HG03139 (cell line): ENCODE results near the gene SEC23A.
"Not testable (repeated sequence)": the region's sequence is repeated elsewhere in the genome, so short reads cannot be mapped to it uniquely, and the experiment has no call there.

Source experiments
- ATAC-seq: cut with Tn5 transposase; IDR thresholded peaks from one replicate; pipeline ENCODE4 v1.9.1; 2021; ENCODE audit not compliant: unreplicated experiment

The SEC23A gene

GRCh38 chr14:39102969-39103957 is at the start of gene SEC23A:
Gene SEC23A, minus strand, starts transcription at chr14:39103235. Its CDS starts 7,117 bp downstream, at chr14:39096118.
- ATAC-seq = peak; percentile 94

GRCh38 chr14:39145266-39145966 is 42.4 kb upstream of the SEC23A start:
- ATAC-seq = no peak

- ATAC-seq = not testable (repeated sequence)
These were observed 40.2 kb upstream of the SEC23A start for GRCh38 chr14:39143226-39143625.

GRCh38 chr14:39141623-39142022 is 38.6 kb upstream of the SEC23A start:
- ATAC-seq = not testable (repeated sequence)

- no peak for ATAC-seq
These were observed 37.1 kb upstream of the SEC23A start for GRCh38 chr14:39140170-39140569.

- ATAC-seq = no peak
These were observed 35.4 kb upstream of the SEC23A start for GRCh38 chr14:39138440-39138839.

- not testable (repeated sequence) for ATAC-seq
These were observed 34.8 kb upstream of the SEC23A start for GRCh38 chr14:39137835-39138234.

- ATAC-seq = no peak
These were observed 19.5 kb upstream of the SEC23A start for GRCh38 chr14:39122330-39123138.

- ATAC-seq = peak; percentile 93
These were observed 11.2 kb upstream of the SEC23A start, which contains the start of gene GEMIN2 for GRCh38 chr14:39114073-39114838. Gene GEMIN2, plus strand, starts transcription at chr14:39114323. Its CDS starts 16 bp downstream, at chr14:39114339.

GRCh38 chr14:39113685-39114072 is 10.6 kb upstream of the SEC23A start:
- no peak for ATAC-seq

- no peak for ATAC-seq
These were observed 7.1 kb upstream of the SEC23A start for GRCh38 chr14:39109893-39110715.

GRCh38 chr14:39108791-39109190 is 5.8 kb upstream of the SEC23A start:
- ATAC-seq = no peak

- no peak for ATAC-seq
These were observed 4.6 kb upstream of the SEC23A start for GRCh38 chr14:39107591-39107996.

GRCh38 chr14:39104078-39104801 is 1.2 kb upstream of the SEC23A start:
- not testable (repeated sequence) for ATAC-seq

GRCh38 chr14:39102265-39102968 is 618 bp downstream of the SEC23A start:
- no peak for ATAC-seq

- no peak for ATAC-seq
These were observed 3.3 kb downstream of the SEC23A start for GRCh38 chr14:39099748-39100147.

- ATAC-seq = not testable (repeated sequence)
These were observed 3.8 kb downstream of the SEC23A start for GRCh38 chr14:39099215-39099614.

- no peak for ATAC-seq
These were observed 5.9 kb downstream of the SEC23A start for GRCh38 chr14:39097159-39097558.
